H9 (cell line): ENCODE data around the gene MID1. TPM values are rescaled to one million over a fixed set of nuclear protein-coding genes. Genes with fewer than 3 reads are reported as not detected.

ENCODE experiments used
- DNase-seq: peaks from one replicate; pipeline ENCODE4 v3.0.0-alpha.2; 2017
- H2AFZ ChIP-seq: one replicate; pipeline ENCODE4 v1.6.1; 2013; ENCODE audit warnings: mild to moderate bottlenecking, low read length, control low read depth, moderate library complexity
- H2AK5ac ChIP-seq: 2 replicates; pipeline ENCODE4 v1.6.1; 2013; ENCODE audit warnings: low read length, control low read depth, mixed read lengths; ENCODE audit not compliant: insufficient read length
- H2BK120ac ChIP-seq: one replicate; pipeline ENCODE4 v1.6.1; 2013; ENCODE audit warnings: low read depth, mild to moderate bottlenecking, low read length, control low read depth, inconsistent platforms; ENCODE audit not compliant: poor library complexity, severe bottlenecking
- H2BK12ac ChIP-seq: 2 replicates; pipeline ENCODE4 v1.6.1; 2013; ENCODE audit warnings: low read length, control low read depth, mixed read lengths, low read depth; ENCODE audit not compliant: insufficient read length
- H2BK15ac ChIP-seq: 2 replicates; pipeline ENCODE4 v1.6.1; 2013; ENCODE audit warnings: low read depth, low read length, control low read depth
- H2BK20ac ChIP-seq: one replicate; pipeline ENCODE4 v1.6.1; 2013; ENCODE audit warnings: low read depth, mild to moderate bottlenecking, low read length, control low read depth, inconsistent platforms; ENCODE audit not compliant: poor library complexity, severe bottlenecking
- H2BK5ac ChIP-seq: 2 replicates; pipeline ENCODE4 v1.6.1; 2013; ENCODE audit warnings: low read length, control low read depth, mixed read lengths; ENCODE audit not compliant: insufficient read length
- H3K14ac ChIP-seq: 2 replicates; pipeline ENCODE4 v1.6.1; 2013; ENCODE audit warnings: low read length, control low read depth; ENCODE audit not compliant: insufficient read depth
- H3K18ac ChIP-seq: 2 replicates; pipeline ENCODE4 v1.6.1; 2013; ENCODE audit warnings: low read depth, mild to moderate bottlenecking, mixed read lengths, low read length, control low read depth; ENCODE audit not compliant: insufficient read length
- H3K23ac ChIP-seq: 2 replicates; pipeline ENCODE4 v1.6.1; 2013; ENCODE audit warnings: low read length, control low read depth, mixed read lengths, low read depth; ENCODE audit not compliant: insufficient read length
- H3K23me2 ChIP-seq: 2 replicates; pipeline ENCODE4 v1.6.1; 2013; ENCODE audit warnings: low read depth, mild to moderate bottlenecking, mixed read lengths, low read length, control low read depth; ENCODE audit not compliant: insufficient read length, poor library complexity, severe bottlenecking
- H3K27ac ChIP-seq: 2 replicates; pipeline ENCODE4 v1.5.1; 2013; ENCODE audit warnings: low read length, control low read depth, mixed read lengths, low read depth; ENCODE audit not compliant: insufficient read length
- H3K27me3 ChIP-seq: 2 replicates; pipeline ENCODE4 v1.6.1; 2013; ENCODE audit warnings: low read length, control low read depth, inconsistent platforms; ENCODE audit not compliant: insufficient read depth
- H3K4ac ChIP-seq: 2 replicates; pipeline ENCODE4 v1.6.1; 2013; ENCODE audit warnings: low read depth, mild to moderate bottlenecking, control low read depth, inconsistent platforms, low read length, moderate library complexity
- H3K4me1 ChIP-seq: 2 replicates; pipeline ENCODE4 v1.6.1; 2013; ENCODE audit warnings: low read length, control low read depth, inconsistent platforms; ENCODE audit not compliant: insufficient read depth
- H3K4me2 ChIP-seq: 2 replicates; pipeline ENCODE4 v1.6.1; 2013; ENCODE audit warnings: low read length, control low read depth, mixed read lengths; ENCODE audit not compliant: insufficient read length, insufficient read depth
- H3K56ac ChIP-seq: 2 replicates; pipeline ENCODE4 v1.6.1; 2013; ENCODE audit warnings: low read depth, mild to moderate bottlenecking, mixed read lengths, low read length, control low read depth; ENCODE audit not compliant: insufficient read length
- H3K79me1 ChIP-seq: 2 replicates; pipeline ENCODE4 v1.6.1; 2013; ENCODE audit warnings: low read depth, mild to moderate bottlenecking, moderate library complexity, low read length, control low read depth, inconsistent platforms; ENCODE audit not compliant: insufficient read depth, poor library complexity, severe bottlenecking
- H3K79me2 ChIP-seq: 2 replicates; pipeline ENCODE4 v1.6.1; 2013; ENCODE audit warnings: low read length, control low read depth, inconsistent platforms; ENCODE audit not compliant: insufficient read depth
- H3K9ac ChIP-seq: 2 replicates; pipeline ENCODE4 v1.6.1; 2013; ENCODE audit warnings: low read length, control low read depth, mixed read lengths; ENCODE audit not compliant: insufficient read length; ENCODE audit errors: extremely low read depth
- H3K9me3 ChIP-seq: one replicate; pipeline ENCODE4 v1.6.1; 2013; ENCODE audit warnings: low read depth, low read length, inconsistent platforms; ENCODE audit not compliant: control insufficient read depth
- H3T11ph ChIP-seq: one replicate; pipeline ENCODE4 v1.6.1; 2013; ENCODE audit warnings: mild to moderate bottlenecking, low read length, control low read depth, inconsistent platforms
- H4K20me1 ChIP-seq: one replicate; pipeline ENCODE4 v1.6.1; 2013; ENCODE audit not compliant: control insufficient read depth, insufficient read length, insufficient read depth
- H4K5ac ChIP-seq: 2 replicates; pipeline ENCODE4 v1.6.1; 2013; ENCODE audit warnings: low read depth, mild to moderate bottlenecking, mixed read lengths, low read length, control low read depth; ENCODE audit not compliant: insufficient read length
- H4K8ac ChIP-seq: replicated peaks from 2 replicates; pipeline ENCODE4 v1.6.1; 2013; ENCODE audit warnings: low read length, control low read depth, mixed read lengths, low read depth; ENCODE audit not compliant: insufficient read length
- H4K91ac ChIP-seq: 2 replicates; pipeline ENCODE4 v1.6.1; 2013; ENCODE audit warnings: low read depth, mild to moderate bottlenecking, moderate library complexity, mixed read lengths, low read length, control low read depth; ENCODE audit not compliant: insufficient read length
- H3K27ac Mint-ChIP-seq, 3 experiments: 2 replicates in 2 of 3; 3 replicates in 1 of 3; pipeline ENCODE4 v1.8.0; 2020 to 2021; ENCODE audit warnings: mixed read lengths in 3 of 3, mild to moderate bottlenecking in 1 of 3, moderate library complexity in 1 of 3
- H3K27me3 Mint-ChIP-seq: 2 replicates; pipeline ENCODE4 v1.8.0; 2021; ENCODE audit warnings: low read depth, mild to moderate bottlenecking, moderate library complexity, mixed read lengths
- H3K36me3 Mint-ChIP-seq, 3 experiments: 2 replicates in 2 of 3; 3 replicates in 1 of 3; pipeline ENCODE4 v1.8.0; 2020 to 2021; ENCODE audit warnings: low read depth in 3 of 3, mixed read lengths in 3 of 3; ENCODE audit not compliant: insufficient read depth in 1 of 3
- H3K4me1 Mint-ChIP-seq, 2 experiments: 2 replicates each; pipeline ENCODE4 v1.8.0; 2020; ENCODE audit warnings: mixed read lengths in 2 of 2
- H3K4me3 Mint-ChIP-seq, 2 experiments: 2 replicates in 1 of 2; 3 replicates in 1 of 2; pipeline ENCODE4 v1.8.0; 2020 to 2021; ENCODE audit warnings: mild to moderate bottlenecking in 2 of 2, mixed read lengths in 2 of 2, moderate library complexity in 1 of 2
- H3K9me3 Mint-ChIP-seq, 2 experiments: 2 replicates in 1 of 2; 3 replicates in 1 of 2; pipeline ENCODE4 v1.8.0; 2020; ENCODE audit warnings: mild to moderate bottlenecking in 2 of 2, mixed read lengths in 2 of 2, moderate library complexity in 1 of 2
- CTCF ChIP-seq: fragments of 200-600 bp; sonication (generic); conservative IDR thresholded peaks from 3 replicates; pipeline ENCODE4 v1.8.0; 2021; ENCODE audit warnings: antibody characterized with exemption, mild to moderate bottlenecking
- WGBS: extraction: QIAGEN DNeasy Blood & Tissue Kit; methylation state at CpG from one replicate; pipeline ENCODE4 v1.1.7; 2013; ENCODE audit warnings: missing lambda C conversion rate, low lambda C conversion rate, mixed read lengths; ENCODE audit not compliant: insufficient read length; ENCODE audit errors: extremely low coverage; 5-methylcytosine and 5-hydroxymethylcytosine counted together
- total RNA-seq: library from RNA; stranded (reverse); gene quantifications from 2 replicates; pipeline ENCODE4 v1.2.1, GENCODE V29; 2021

Gene MID1
- total RNA-seq, 1 experiment from 2014 or later: 32.9 TPM

GRCh38 chrX:10554612-10555270 is 65.6 kb downstream of the MID1 start:
- Histone ChIP-seq H3K9ac (no peak overlapping the region), H2BK15ac (no peak overlapping the region), H3K79me1 (no peaks in the 10 kb centered on the region), H4K8ac (no peak overlapping the region), H2BK12ac (no peak overlapping the region), H2BK5ac (no peak overlapping the region), H4K91ac (no peak overlapping the region), H4K20me1 (no peaks in the 10 kb centered on the region), H3K4me1 (peaks cover 7% of the 10 kb centered on the region), H2BK120ac (no peak overlapping the region), H3K56ac (no peak overlapping the region), H3K79me2 (peaks cover 20% of the 10 kb centered on the region; the same call in 1 of the 2 replicates), H4K5ac (no peak overlapping the region), H3K23ac (no peak overlapping the region), H3K4ac (no peak overlapping the region), H3K4me2 (no peak overlapping the region), H3K9me3 (no peaks in the 10 kb centered on the region), H2AFZ (no peak overlapping the region), H3T11ph (no peak overlapping the region), H3K27me3 (no peaks in the 10 kb centered on the region), H3K23me2 (no peaks in the 10 kb centered on the region), H3K14ac (no peak overlapping the region), H2BK20ac (no peak overlapping the region), H2AK5ac (no peak overlapping the region), H3K27ac (no peak overlapping the region), H3K18ac (no peak overlapping the region)
- H3K36me3 Mint-ChIP-seq: peaks cover 3 to 7% (median 4%) of the 10 kb centered on the region in 3 experiments; a peak in 4 of 7 replicates
- no peak for TF ChIP-seq CTCF
- no peaks in the 10 kb centered on the region for H3K27me3 Mint-ChIP-seq
- DNase-seq: no peak
- no CpG with 5 or more reads among the region's 6 CpGs for WGBS
- peaks cover 16 to 24% of the 10 kb centered on the region in 2 experiments for H3K4me1 Mint-ChIP-seq
- H3K9me3 Mint-ChIP-seq: peaks cover 27 to 32% of the 10 kb centered on the region in 2 experiments
- no peak overlapping the region for H3K4me3 Mint-ChIP-seq
- H3K27ac Mint-ChIP-seq: peak overlapping the region in 1 of 3 experiments; percentile 11; a peak in 1 of 7 replicates
